ENCODE measurements around the gene FBXW7.

FBXW7 gene

DNA sequence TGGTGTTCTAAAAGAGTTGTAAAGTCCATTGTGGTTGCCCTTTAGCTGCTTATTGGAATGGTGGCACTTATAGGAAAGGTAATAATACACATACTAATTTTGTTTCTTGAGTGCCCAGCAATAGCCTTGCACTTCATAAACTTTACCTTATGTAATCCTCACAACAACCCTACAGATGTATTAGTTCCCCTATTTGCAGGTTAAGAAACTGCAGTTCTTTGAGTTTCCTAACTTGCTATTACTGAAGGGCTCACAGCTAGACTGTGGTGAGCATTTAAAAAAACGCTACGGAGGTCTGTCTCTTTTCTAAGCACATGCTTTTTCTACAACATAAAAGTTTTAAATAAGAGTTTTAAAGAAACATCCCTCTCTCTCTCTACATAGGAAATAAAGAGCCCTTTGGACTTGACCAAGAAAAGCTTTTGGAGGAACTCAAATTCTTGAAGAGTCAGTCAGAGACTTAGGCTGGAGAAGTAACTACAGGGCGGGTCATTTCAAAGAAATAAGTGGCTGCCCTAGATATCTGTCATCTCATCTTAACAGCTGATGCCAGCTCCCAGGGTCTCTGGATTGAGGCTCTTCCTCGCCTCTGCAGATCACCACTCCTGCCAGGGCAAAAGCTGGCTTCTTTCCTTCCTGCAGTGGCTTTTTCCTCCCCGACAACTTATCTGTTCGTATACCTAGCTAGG, 42.0 kb upstream of the FBXW7 start:
- DNase-seq (ENCODE audit: low read depth), result no peak
- TF ChIP-seq, protein P1, sequence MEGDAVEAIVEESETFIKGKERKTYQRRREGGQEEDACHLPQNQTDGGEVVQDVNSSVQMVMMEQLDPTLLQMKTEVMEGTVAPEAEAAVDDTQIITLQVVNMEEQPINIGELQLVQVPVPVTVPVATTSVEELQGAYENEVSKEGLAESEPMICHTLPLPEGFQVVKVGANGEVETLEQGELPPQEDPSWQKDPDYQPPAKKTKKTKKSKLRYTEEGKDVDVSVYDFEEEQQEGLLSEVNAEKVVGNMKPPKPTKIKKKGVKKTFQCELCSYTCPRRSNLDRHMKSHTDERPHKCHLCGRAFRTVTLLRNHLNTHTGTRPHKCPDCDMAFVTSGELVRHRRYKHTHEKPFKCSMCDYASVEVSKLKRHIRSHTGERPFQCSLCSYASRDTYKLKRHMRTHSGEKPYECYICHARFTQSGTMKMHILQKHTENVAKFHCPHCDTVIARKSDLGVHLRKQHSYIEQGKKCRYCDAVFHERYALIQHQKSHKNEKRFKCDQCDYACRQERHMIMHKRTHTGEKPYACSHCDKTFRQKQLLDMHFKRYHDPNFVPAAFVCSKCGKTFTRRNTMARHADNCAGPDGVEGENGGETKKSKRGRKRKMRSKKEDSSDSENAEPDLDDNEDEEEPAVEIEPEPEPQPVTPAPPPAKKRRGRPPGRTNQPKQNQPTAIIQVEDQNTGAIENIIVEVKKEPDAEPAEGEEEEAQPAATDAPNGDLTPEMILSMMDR (IDR thresholded peaks at IDR 0.05; ENCODE audit: insufficient read depth, low read depth, low read length, missing control alignments), result no peak
- no peak overlapping the region for H3K4me3 ChIP-seq (ENCODE audit: low read length)

DNA sequence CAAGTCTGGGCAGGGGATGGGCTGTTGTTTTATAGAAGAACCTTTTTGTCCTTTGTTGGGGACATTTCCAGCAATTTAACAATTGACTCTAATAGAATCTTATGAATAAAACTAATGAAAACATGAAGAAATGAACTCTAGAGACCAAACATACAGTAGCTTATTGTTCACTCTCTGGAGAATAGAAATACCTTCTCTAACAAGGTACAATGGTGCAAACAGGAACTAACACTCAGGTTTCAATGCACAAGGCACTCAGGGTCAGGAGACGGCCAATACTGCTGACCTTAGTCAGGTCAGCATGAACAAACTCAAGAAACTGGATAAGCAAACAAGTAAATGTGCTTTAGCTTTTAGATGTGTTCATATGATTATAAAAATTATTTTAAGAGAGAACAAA, 39.6 kb upstream of the FBXW7 start:
- no peak overlapping the region for H3K4me3 ChIP-seq (ENCODE audit: low read length)
- TF ChIP-seq, protein P1 (IDR thresholded peaks at IDR 0.05; ENCODE audit: insufficient read depth, low read depth, low read length, missing control alignments), result no peak
- DNase-seq (ENCODE audit: low read depth), result no peak

DNA sequence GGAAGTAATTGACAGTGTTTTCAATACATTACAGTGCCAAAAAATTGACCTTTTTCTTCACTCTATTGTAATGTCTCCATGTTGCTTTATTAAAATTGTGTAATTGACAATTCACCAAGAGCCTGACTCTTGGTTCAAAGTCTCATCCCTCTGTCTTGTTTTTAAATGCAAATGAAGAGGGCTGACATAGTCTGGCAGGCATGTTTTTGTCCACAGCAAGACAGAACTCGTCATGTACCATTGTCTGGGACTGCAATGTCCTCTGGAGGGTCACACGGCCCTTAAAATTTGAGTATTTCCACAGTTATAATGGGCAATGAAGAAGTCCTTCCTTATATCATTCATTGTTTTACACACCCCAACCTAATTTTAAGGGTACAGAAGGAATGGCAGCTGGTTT, 38.0 kb upstream of the FBXW7 start:
- peak; percentile 64 for DNase-seq (ENCODE audit: low read depth)
- H3K4me3 ChIP-seq (ENCODE audit: low read length), result no peak overlapping the region
- TF ChIP-seq, protein P1 (IDR thresholded peaks at IDR 0.05; ENCODE audit: insufficient read depth, low read depth, low read length, missing control alignments), result no peak

DNA sequence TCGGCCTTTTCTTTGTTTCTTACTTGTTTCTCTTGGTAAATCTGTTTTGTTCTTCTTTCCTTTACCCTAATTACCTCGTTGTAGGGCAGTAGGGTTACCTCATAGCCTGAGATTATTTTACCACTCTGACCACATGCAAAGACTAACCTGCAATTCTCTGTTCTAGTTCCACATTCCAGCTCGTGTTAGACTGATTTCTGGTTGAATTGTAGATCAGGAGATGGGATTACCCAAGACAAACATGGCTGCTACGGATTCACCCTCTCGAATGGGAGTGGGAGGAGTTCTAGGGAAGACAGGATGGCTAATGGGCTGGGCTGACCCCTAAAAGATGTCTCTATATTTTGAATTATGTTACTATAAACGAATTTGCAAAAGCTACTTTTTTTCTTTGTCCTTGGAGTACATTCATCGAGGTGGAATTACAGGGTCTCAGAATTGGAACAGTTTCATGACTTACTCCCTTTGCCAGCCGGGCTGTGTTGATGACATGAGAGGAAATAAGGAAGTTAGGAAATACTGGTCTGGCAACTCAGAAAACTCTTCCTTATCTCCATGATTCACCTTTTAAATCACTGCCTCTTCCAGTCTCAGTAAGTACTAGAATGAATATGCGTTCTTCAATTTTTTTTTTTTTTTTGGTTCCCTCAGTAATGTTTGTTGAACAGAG, 36.7 kb upstream of the FBXW7 start:
- H3K4me3 ChIP-seq (ENCODE audit: low read length), result no peak overlapping the region
- TF ChIP-seq, protein P1 (IDR thresholded peaks at IDR 0.05; ENCODE audit: insufficient read depth, low read depth, low read length, missing control alignments), result no peak
- DNase-seq (ENCODE audit: low read depth), result peak; percentile 93

DNA sequence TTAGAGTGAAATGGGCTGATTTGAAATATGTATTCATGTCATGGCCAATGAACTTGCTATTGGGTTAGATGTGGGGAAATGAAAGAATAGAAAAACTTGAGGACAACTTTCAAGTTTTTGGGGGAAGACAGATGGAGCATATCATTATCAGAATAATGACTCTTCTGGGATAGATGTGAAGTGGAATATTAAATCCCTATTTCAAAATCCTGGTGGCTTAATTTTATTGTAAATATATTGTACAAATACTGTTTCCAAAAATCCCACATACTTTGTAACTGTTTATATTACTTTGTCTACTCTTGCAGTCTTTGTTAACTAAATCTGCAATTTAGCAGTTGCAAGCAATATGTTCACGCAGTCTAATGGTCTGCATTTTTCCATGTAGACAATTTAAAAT, 35.9 kb upstream of the FBXW7 start:
- TF ChIP-seq, protein P1 (IDR thresholded peaks at IDR 0.05; ENCODE audit: insufficient read depth, low read depth, low read length, missing control alignments), result no peak
- no peak overlapping the region for H3K4me3 ChIP-seq (ENCODE audit: low read length)
- DNase-seq (ENCODE audit: low read depth), result no peak

DNA sequence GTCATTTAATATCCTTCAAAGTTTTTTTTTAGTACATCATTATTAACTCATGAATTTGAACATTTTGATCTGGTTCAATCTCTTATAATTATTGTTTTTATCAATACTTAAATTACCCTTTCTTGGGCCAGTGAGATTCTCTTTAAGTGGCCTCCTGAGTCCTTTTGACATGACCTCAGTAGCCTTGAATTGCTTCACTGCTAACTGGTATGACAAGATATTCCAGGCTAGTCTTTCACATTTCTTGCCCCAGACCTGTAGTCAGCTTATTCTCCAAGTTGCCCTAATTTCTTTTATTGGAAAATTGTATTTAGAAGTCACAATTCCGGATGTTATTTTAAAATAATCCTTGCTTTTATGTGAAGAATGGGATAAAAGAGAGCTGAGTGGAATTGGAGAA, 35.4 kb upstream of the FBXW7 start:
- TF ChIP-seq, protein P1 (IDR thresholded peaks at IDR 0.05; ENCODE audit: insufficient read depth, low read depth, low read length, missing control alignments), result no peak
- no peak overlapping the region for H3K4me3 ChIP-seq (ENCODE audit: low read length)

DNA sequence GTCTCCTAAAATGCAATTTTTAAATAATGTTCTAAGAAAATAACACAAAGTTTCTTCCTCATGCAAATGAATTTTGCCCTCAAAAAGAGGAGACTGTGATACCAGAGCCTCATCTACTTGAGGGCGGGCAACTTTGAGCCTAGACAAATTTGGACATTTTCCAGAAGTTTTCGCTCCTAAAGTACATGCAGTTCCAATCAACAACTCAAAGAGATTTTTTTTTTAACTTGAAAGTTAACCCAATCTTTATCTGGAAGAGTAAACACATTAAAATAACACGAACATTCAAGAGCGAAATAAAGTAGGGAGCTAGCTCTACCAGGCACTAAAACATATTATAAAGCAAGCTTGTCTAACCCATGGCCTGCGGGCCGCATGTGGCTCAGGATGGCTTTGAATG, 29.4 kb upstream of the FBXW7 start:
- DNase-seq (ENCODE audit: low read depth), result no peak
- H3K4me3 ChIP-seq (ENCODE audit: low read length), result no peak overlapping the region
- TF ChIP-seq, protein P1 (IDR thresholded peaks at IDR 0.05; ENCODE audit: insufficient read depth, low read depth, low read length, missing control alignments), result no peak

More for the DNA sequence above, 35.4 kb upstream of the FBXW7 start:
- DNase-seq (ENCODE audit: low read depth), result peak; percentile 57

All from epithelial cell of esophagus (primary cell).